Aorta (tissue), 5 donors: ENCODE measurements around the gene GABRB1. TPM values are rescaled to one million over a fixed set of nuclear protein-coding genes. Genes with fewer than 3 reads are reported as not detected.
"Not testable (repeated sequence)": the region's sequence is repeated elsewhere in the genome, so short reads cannot be mapped to it uniquely, and the experiment has no call there.

Experiments
- ATAC-seq: fragments of 200-7000 bp; cut with Tn5 transposase; one replicate; pipeline ENCODE4 v1.9.1; 2022; ENCODE audit warnings: moderate library complexity; ENCODE audit not compliant: low FRiP score
- DNase-seq, 2 donors: peaks; one replicate each; pipeline ENCODE4 v3.0.0-alpha.2; 2020
- H3K27ac ChIP-seq, 2 donors: one replicate each; pipeline ENCODE4 v1.5.1; 2013; ENCODE audit warnings: low read length in 2 of 2, mild to moderate bottlenecking in 2 of 2, moderate library complexity in 2 of 2, control low read depth in 1 of 2, inconsistent platforms in 1 of 2, low read depth in 1 of 2
- H3K27me3 ChIP-seq, 2 donors: one replicate each; pipeline ENCODE4 v1.6.1; 2013; ENCODE audit warnings: control low read depth in 1 of 2, low read length in 1 of 2, mild to moderate bottlenecking in 1 of 2, moderate library complexity in 1 of 2; ENCODE audit not compliant: insufficient read depth in 2 of 2, control insufficient read depth in 1 of 2
- H3K36me3 ChIP-seq, 2 donors: one replicate each; pipeline ENCODE4 v1.6.1; 2013; ENCODE audit warnings: control low read depth in 1 of 2, low read length in 1 of 2, mild to moderate bottlenecking in 1 of 2; ENCODE audit not compliant: insufficient read depth in 2 of 2, control insufficient read depth in 1 of 2
- H3K4me1 ChIP-seq, 2 donors: one replicate each; pipeline ENCODE4 v1.6.1; 2013; ENCODE audit warnings: low read length in 2 of 2, control low read depth in 1 of 2, mild to moderate bottlenecking in 1 of 2, moderate library complexity in 1 of 2; ENCODE audit not compliant: insufficient read depth in 2 of 2, control insufficient read depth in 1 of 2
- H3K4me3 ChIP-seq, 2 donors: one replicate each; pipeline ENCODE4 v1.5.1; 2013; ENCODE audit warnings: low read length in 2 of 2, control low read depth in 1 of 2, mild to moderate bottlenecking in 1 of 2
- H3K9me3 ChIP-seq: one replicate; pipeline ENCODE4 v1.6.1; 2013; ENCODE audit warnings: mild to moderate bottlenecking, low read length; ENCODE audit not compliant: control insufficient read depth
- WGBS, 2 donors: extraction: QIAGEN DNeasy Blood & Tissue Kit; methylation state at CpG; one replicate each; pipeline ENCODE4 v1.1.7; 2013; 5-methylcytosine and 5-hydroxymethylcytosine counted together
- intact Hi-C, 2 donors: fragments of 100-400 bp; cut with DNase I; formaldehyde crosslinking; loops; one replicate each; pipeline versions ENCODE4 v1.14.2 to v1.15.0; 2022
- polyA plus RNA-seq, 2 donors: library from polyadenylated mRNA; stranded (reverse); fragments of 200-250 nt; gene quantifications; one replicate each; pipeline ENCODE4 v1.2.3, GENCODE V29; 2013
- total RNA-seq, 2 donors: library from RNA; stranded (reverse); fragmentation: NEBNext Ultra II Directional; extraction: Animal tissue kit (Norgen Biotek cat#: 25700); gene quantifications; one replicate each; pipeline ENCODE4 v1.2.1, GENCODE V29; 2021
- donor health status: healthy with polysubstance abuse.
- donor health status: Bipolar disorder and iron deficiency.
- donor health status: DM: no; HTN: no; CAD: no.
- donor health status: DM: no; HTN: no; CAD: no.
- donor health status: DM: yes; HTN: yes; CAD: no.

The GABRB1 gene
- total and polyA plus RNA-seq, 4 donors = 0.71 TPM; not detected in 3

DNA sequence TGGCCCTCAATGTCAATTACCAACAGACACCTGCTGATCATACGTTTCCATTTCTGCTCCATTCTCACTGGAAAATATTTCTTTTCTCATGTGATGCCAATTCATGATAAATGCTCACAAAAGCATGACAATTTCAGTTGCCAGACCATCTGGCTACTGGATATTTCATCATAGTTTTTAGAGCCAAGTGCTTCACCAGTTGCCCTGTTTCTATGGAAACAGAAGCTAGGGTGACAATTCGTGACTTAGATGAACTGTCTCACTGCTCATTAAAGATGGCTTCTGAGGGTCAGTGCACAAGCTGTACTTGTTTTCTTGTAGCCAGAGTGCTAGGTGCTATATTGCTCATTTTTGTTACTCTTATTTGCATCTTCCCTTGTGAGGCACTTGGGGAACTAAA, 247.3 kb downstream of the GABRB1 start:
- DNase-seq (no peak), ATAC-seq (no peak)
- WGBS, 2 donors = 46 to 56% methylated on average over 2 of the region's 2 CpGs
- H3K27me3 ChIP-seq = no peaks in the 10 kb centered on the region
- no peak overlapping the region for H3K4me3 ChIP-seq
- H3K4me1 ChIP-seq = no peaks in the 10 kb centered on the region
- no peaks in the 10 kb centered on the region for H3K9me3 ChIP-seq
- intact Hi-C loops = no loop called here
- no peak overlapping the region for H3K27ac ChIP-seq
- H3K36me3 ChIP-seq = no peaks in the 10 kb centered on the region

DNA sequence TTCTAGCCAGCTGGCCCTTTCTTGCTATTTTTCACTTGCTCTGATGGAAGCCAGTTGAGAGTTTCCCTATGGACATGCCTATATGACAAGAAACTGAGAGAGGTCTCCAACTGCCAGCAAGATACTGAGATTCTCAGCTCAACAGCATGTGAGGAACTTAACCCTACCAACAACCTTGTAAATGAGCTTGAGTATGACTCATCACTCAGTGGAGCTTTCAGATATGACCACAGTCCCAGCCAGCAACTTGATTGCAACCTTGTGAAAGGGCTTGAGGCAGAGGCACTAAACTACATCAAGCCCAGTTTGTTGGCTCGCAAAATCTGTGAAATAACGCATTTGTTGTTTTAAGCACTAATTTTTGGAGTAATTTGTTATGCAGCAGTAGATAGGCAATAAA, 256.4 kb downstream of the GABRB1 start:
- Histone ChIP-seq H3K4me3 (no peak overlapping the region), H3K4me1 (no peaks in the 10 kb centered on the region), H3K27ac (no peak overlapping the region), H3K9me3 (no peaks in the 10 kb centered on the region), H3K27me3 (no peaks in the 10 kb centered on the region), H3K36me3 (no peaks in the 10 kb centered on the region)
- intact Hi-C loops = no loop called here
- 76 to 92% methylated on average over 2 of the region's 2 CpGs for WGBS, 2 donors
- no peak for ATAC-seq
- DNase-seq = no peak

DNA sequence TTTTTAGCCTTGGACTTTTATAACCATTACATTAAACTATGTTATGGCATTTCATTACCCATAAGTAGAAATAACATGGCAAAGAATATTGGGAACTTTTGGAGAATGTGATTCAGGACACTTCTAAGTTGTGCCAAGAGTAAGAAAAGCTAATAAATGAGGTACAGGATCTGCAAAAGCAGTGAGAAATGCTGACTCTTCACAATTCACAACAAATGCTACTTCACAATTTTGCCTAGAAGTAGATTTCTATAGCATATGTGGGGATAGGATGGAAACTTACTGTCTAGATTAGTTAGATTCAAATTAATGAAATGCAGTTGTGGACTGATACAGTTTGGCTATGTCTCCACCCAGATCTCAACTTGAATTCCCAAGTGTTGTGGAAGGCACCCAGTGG, 258.4 kb downstream of the GABRB1 start:
- Histone ChIP-seq H3K27ac (no peak overlapping the region), H3K9me3 (no peaks in the 10 kb centered on the region), H3K27me3 (no peaks in the 10 kb centered on the region), H3K4me3 (no peak overlapping the region), H3K4me1 (no peaks in the 10 kb centered on the region), H3K36me3 (no peaks in the 10 kb centered on the region)
- intact Hi-C loops = no loop called here
- DNase-seq (no peak), ATAC-seq (no peak)

DNA sequence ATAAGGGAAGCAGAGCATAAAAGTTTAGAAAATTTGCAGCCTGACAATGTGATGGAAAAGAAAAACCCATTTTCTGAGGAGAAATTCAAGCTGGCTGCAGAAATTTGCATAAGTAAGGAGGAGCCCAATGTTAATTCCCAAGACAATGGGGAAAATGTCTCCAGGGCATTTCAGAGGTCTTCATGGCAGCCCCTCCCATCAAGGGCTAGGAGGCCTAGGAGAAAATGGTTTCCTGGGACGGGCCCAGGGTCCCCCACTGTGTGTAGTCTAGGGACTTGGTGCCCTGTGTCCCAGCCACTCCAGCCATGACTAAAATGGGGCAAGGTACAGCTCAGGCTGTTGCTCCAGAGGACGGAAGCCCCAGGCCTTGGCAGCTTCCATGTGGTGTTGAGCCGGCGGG, 259.5 kb downstream of the GABRB1 start:
- H3K4me3 ChIP-seq, intact Hi-C loops, ATAC-seq, H3K27ac ChIP-seq, DNase-seq, H3K36me3 ChIP-seq, H3K9me3 ChIP-seq, H3K27me3 ChIP-seq, H3K4me1 ChIP-seq: not testable (repeated sequence)
- 88 to 90% methylated on average over 4 of the region's 4 CpGs for WGBS, 2 donors

DNA sequence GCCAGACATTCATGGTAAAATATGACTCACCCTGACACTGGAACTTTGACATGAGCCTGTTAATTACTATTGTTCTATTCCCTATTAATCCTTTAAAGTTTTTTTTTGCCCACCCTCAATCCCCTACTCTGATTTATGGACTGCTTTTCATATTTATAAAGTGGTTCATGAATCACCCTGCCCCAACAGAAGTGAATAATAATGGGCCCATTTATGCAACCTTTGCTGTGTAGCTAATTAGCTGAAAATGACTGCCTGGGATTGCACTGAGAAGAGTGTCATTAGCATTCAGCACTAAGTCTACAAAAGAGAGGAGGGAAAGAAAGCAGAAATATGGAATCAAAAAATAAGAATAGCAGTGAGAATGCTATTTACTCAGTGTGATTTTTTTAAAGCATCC, 277.8 kb downstream of the GABRB1 start:
- DNase-seq = no peak

DNA sequence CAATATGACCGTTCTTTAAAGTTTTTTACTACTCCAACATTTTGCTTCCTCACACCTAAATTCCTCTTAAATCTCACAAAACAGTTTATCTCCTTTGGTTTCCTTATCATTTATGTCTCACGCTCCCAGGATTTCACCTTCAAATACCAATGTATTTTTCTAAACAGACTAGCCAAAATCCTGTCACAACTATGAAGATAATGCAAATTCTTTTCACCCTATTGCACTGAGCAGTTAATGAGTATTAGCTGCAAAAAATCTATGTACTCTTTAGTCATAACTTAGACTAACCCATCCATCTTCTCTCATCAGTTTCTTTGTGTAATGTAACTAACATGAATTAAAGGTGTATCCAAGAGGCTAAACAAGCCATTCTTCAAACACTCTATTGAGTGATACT, 280.8 kb downstream of the GABRB1 start:
- no peak for ATAC-seq
- 45 to 54% methylated on average over 2 of the region's 2 CpGs for WGBS, 2 donors

More for the DNA sequence above, 277.8 kb downstream of the GABRB1 start:
- no peaks in the 10 kb centered on the region for H3K36me3 ChIP-seq
- no peak overlapping the region for H3K27ac ChIP-seq
- no peaks in the 10 kb centered on the region for H3K9me3 ChIP-seq
- no peak for ATAC-seq
- intact Hi-C loops = no loop called here
- H3K27me3 ChIP-seq = no peaks in the 10 kb centered on the region
- no peaks in the 10 kb centered on the region for H3K4me1 ChIP-seq
- no peak overlapping the region for H3K4me3 ChIP-seq

DNA sequence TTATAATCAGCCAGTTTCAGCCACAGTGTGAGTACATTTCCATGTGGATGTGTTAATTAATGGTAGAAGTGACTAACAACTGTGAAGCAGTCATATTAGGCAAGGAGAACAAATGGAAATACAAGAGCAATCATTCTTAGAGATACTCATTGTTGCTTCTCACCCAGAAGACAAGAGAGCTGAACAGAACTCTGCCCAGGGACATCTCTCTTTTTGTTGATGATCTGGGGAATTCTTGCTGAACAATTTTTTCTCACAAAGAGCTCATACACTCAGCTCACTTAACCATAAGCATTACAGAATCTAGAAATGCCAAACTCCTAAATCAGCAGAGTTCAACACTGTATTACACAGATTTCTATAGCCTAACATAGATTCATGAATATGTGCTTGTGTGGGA, 282.0 kb downstream of the GABRB1 start:
- intact Hi-C loops = no loop called here
- Histone ChIP-seq H3K36me3 (no peaks in the 10 kb centered on the region), H3K4me1 (no peaks in the 10 kb centered on the region), H3K27ac (no peak overlapping the region), H3K4me3 (no peak overlapping the region), H3K9me3 (no peaks in the 10 kb centered on the region), H3K27me3 (no peaks in the 10 kb centered on the region)
- ATAC-seq = no peak
- DNase-seq = no peak

More for the DNA sequence above, 280.8 kb downstream of the GABRB1 start:
- no peak overlapping the region for H3K4me3 ChIP-seq
- DNase-seq = no peak
- H3K9me3 ChIP-seq = no peaks in the 10 kb centered on the region
- H3K4me1 ChIP-seq = no peaks in the 10 kb centered on the region
- no peak overlapping the region for H3K27ac ChIP-seq
- intact Hi-C loops = no loop called here
- no peaks in the 10 kb centered on the region for H3K27me3 ChIP-seq
- H3K36me3 ChIP-seq = no peaks in the 10 kb centered on the region

DNA sequence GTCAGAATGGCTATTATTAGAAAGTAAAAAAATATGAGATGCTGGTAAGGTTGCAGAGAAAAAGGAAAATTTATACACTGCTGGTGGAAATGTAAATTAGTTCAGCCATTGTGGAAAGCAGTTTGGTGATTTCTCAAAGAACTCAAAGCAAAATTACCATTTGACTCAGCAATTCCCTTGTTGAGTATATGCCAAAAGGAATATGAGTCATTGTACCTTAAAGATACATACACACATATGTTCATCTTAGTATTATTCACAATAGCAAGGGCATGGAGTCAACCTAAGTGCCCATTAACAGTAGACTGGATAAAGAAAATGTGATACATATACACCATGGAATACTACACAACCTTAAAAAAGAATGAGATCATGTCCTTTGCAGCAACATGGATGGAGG, 284.0 kb downstream of the GABRB1 start:
- ATAC-seq (no peak), DNase-seq (no peak)
- no peaks in the 10 kb centered on the region for H3K27me3 ChIP-seq
- H3K4me1 ChIP-seq = no peaks in the 10 kb centered on the region
- H3K4me3 ChIP-seq = no peak overlapping the region
- intact Hi-C loops = no loop called here
- H3K9me3 ChIP-seq = no peaks in the 10 kb centered on the region
- no peaks in the 10 kb centered on the region for H3K36me3 ChIP-seq
- no peak overlapping the region for H3K27ac ChIP-seq

DNA sequence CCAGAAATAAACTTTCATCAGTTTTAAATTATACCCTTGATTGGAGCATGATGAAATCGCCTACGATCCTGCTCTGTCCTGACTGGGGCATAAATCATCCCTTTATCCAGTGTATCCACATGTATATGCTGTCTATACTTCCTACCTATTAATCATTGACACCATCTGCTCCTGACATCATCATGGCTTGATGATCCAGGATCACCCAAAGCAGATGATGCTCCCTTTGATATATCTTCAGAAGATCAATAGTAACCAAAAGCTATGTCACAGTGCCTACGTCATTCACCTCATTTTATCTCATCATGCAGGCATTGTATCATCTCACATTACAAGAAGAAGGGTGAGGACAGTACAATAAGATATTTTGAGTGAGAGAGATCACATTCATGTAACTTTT, 294.7 kb downstream of the GABRB1 start:
- H3K27ac ChIP-seq = no peak overlapping the region
- H3K36me3 ChIP-seq = no peaks in the 10 kb centered on the region
- WGBS, 2 donors = 74 to 87% methylated on average over 3 of the region's 3 CpGs

DNA sequence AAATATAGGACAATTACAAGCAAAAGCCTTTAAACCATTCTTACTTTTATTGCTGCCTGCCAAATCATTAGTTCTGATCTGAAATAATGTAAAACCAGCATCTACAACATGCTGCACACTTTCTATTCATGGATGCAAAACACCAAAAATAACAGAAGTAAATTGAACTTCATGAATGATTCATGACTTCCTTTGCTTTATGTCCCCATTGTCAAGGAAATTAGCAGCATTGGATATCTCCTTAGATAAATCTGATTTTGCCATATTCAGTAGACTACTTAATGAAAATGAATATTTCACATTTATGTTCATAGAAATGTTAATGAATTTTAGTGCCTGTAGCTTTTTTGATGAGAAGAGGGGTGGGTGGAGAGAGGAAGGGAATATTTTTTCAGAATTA, 299.5 kb downstream of the GABRB1 start:
- intact Hi-C loops = no loop called here
- H3K4me1 ChIP-seq = no peaks in the 10 kb centered on the region

More for the DNA sequence above, 294.7 kb downstream of the GABRB1 start:
- Histone ChIP-seq H3K4me1 (no peaks in the 10 kb centered on the region), H3K27me3 (no peaks in the 10 kb centered on the region), H3K9me3 (no peaks in the 10 kb centered on the region), H3K4me3 (no peak overlapping the region)
- ATAC-seq (no peak), DNase-seq (no peak)
- intact Hi-C loops = no loop called here

More for the DNA sequence above, 299.5 kb downstream of the GABRB1 start:
- no peak overlapping the region for H3K27ac ChIP-seq
- ATAC-seq = no peak
- no peak for DNase-seq
- H3K27me3 ChIP-seq = no peaks in the 10 kb centered on the region
- H3K9me3 ChIP-seq = no peaks in the 10 kb centered on the region
- H3K4me3 ChIP-seq = no peak overlapping the region
- H3K36me3 ChIP-seq = no peaks in the 10 kb centered on the region
